ENCODE measurements around the gene ZDHHC7. TPM values are rescaled to one million over a fixed set of nuclear protein-coding genes. Genes with fewer than 3 reads are reported as not detected.

Gene ZDHHC7
- total RNA-seq, 1 experiment from 2014 or later, result 39.9 TPM

GRCh38 chr16:84931506-84931905 lies 79.8 kb downstream of the ZDHHC7 start (continued):
- TF ChIP-seq YY1 (IDR thresholded peaks at IDR 0.05; ENCODE audit: extremely low read depth, insufficient replicate concordance, low read depth, low read length), result no peak

GRCh38 chr16:84931107-84931494 lies 80.2 kb downstream of the ZDHHC7 start:
- H3K79me2 ChIP-seq (ENCODE audit: insufficient read depth, low read length), result no peaks in the 10 kb centered on the region
- H3K27me3 ChIP-seq (ENCODE audit: insufficient read depth, low read length), result no peaks in the 10 kb centered on the region
- no peak overlapping the region for H3K4me2 ChIP-seq (ENCODE audit: low read length)
- H3K9me2 ChIP-seq (ENCODE audit: insufficient read depth), result no peaks in the 10 kb centered on the region
- no TSS peak for BruUV-seq (replicated peaks)
- DNase-seq (ENCODE audit: low read depth, low spot score), result no peak
- H3K27ac ChIP-seq (ENCODE audit: low read depth, low read length), result no peak overlapping the region
- no peak for TF ChIP-seq CEBPB (IDR thresholded peaks at IDR 0.05; ENCODE audit: low read depth)
- no peak for TF ChIP-seq FOSL1 (IDR thresholded peaks at IDR 0.05; ENCODE audit: low read depth)
- TF ChIP-seq, protein P1, sequence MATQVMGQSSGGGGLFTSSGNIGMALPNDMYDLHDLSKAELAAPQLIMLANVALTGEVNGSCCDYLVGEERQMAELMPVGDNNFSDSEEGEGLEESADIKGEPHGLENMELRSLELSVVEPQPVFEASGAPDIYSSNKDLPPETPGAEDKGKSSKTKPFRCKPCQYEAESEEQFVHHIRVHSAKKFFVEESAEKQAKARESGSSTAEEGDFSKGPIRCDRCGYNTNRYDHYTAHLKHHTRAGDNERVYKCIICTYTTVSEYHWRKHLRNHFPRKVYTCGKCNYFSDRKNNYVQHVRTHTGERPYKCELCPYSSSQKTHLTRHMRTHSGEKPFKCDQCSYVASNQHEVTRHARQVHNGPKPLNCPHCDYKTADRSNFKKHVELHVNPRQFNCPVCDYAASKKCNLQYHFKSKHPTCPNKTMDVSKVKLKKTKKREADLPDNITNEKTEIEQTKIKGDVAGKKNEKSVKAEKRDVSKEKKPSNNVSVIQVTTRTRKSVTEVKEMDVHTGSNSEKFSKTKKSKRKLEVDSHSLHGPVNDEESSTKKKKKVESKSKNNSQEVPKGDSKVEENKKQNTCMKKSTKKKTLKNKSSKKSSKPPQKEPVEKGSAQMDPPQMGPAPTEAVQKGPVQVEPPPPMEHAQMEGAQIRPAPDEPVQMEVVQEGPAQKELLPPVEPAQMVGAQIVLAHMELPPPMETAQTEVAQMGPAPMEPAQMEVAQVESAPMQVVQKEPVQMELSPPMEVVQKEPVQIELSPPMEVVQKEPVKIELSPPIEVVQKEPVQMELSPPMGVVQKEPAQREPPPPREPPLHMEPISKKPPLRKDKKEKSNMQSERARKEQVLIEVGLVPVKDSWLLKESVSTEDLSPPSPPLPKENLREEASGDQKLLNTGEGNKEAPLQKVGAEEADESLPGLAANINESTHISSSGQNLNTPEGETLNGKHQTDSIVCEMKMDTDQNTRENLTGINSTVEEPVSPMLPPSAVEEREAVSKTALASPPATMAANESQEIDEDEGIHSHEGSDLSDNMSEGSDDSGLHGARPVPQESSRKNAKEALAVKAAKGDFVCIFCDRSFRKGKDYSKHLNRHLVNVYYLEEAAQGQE (IDR thresholded peaks at IDR 0.05; ENCODE audit: low read depth), result no peak
- TF ChIP-seq ZNF274 (IDR thresholded peaks at IDR 0.05; ENCODE audit: low read depth, low read length), result no peak
- no peak for TF ChIP-seq CBX3 (IDR thresholded peaks at IDR 0.05; ENCODE audit: low read depth)
- no peak for TF ChIP-seq TCF7L2 (IDR thresholded peaks at IDR 0.05; ENCODE audit: borderline replicate concordance, extremely low read depth, insufficient read depth, insufficient read length)
- no peak for TF ChIP-seq POLR2A (IDR thresholded peaks at IDR 0.05; ENCODE audit: borderline replicate concordance, extremely low read depth, insufficient read depth, insufficient read length)
- no peak for TF ChIP-seq ZBTB33 (IDR thresholded peaks at IDR 0.05; ENCODE audit: extremely low read depth, insufficient replicate concordance, low read length)
- TF ChIP-seq ZFX (IDR thresholded peaks at IDR 0.05), result no peak
- TF ChIP-seq MAX (IDR thresholded peaks at IDR 0.05), result no peak
- no peak for TF ChIP-seq EGR1 (IDR thresholded peaks at IDR 0.05; ENCODE audit: low read depth)
- no peak for TF ChIP-seq EZH2phosphoT487 (IDR thresholded peaks at IDR 0.05; ENCODE audit: borderline replicate concordance)
- no peak for TF ChIP-seq SIN3A (IDR thresholded peaks at IDR 0.05; ENCODE audit: low read depth)
- TF ChIP-seq ELF1 (IDR thresholded peaks at IDR 0.05; ENCODE audit: borderline replicate concordance, low read depth), result no peak
- no peak for TF ChIP-seq SP1 (IDR thresholded peaks at IDR 0.05; ENCODE audit: low read depth)
- no peak for TF ChIP-seq CTCF (IDR thresholded peaks at IDR 0.05 in 2 of 3, conservative IDR thresholded peaks at IDR 0.05 in 1 of 3; ENCODE audit: borderline replicate concordance in 1 of 3, insufficient read depth in 1 of 3, low read depth in 2 of 3, low read length in 2 of 3)
- POLR2A ChIA-PET, result no interaction called here
- no peaks in the 10 kb centered on the region for H3K9me3 ChIP-seq (ENCODE audit: control insufficient read depth in 1 of 2, insufficient read depth in 1 of 2, low read depth in 1 of 2, low read length in 2 of 2)
- H3K4me1 ChIP-seq (ENCODE audit: control insufficient read depth in 1 of 2, insufficient read depth in 2 of 2, low read length in 2 of 2), result peaks cover 0 to 8% of the 10 kb centered on the region in 2 experiments; a peak in 1 of 4 replicates
- H2AFZ ChIP-seq (ENCODE audit: low read depth, low read length, poor library complexity, severe bottlenecking), result no peak overlapping the region
- intact Hi-C loops (cut with micrococcal nuclease), result loop anchor here (10.0 kb wide), 1 partner anchor 304 kb away; no protein-coding TSS in a partner anchor
- RAD21 ChIA-PET (ENCODE audit: low non-redundant PET in 1 of 2, low total read pairs in 2 of 2, uncharacterized antibody in 2 of 2, unreplicated experiment in 2 of 2), result no interaction called here
- H4K20me1 ChIP-seq (ENCODE audit: insufficient read depth), result no peaks in the 10 kb centered on the region
- H3K4me3 ChIP-seq (replicated peaks in 1 of 2; ENCODE audit: low read depth in 1 of 2, low read length in 2 of 2), result no peak overlapping the region
- CTCF ChIA-PET, result interaction anchor here (1.4 kb wide), 1 partner anchor 21 kb away, joined by 6 read pairs; no protein-coding TSS in a partner anchor
- H3K9ac ChIP-seq (ENCODE audit: low read length), result no peak overlapping the region
- no peak for ATAC-seq
- H3K36me3 ChIP-seq (ENCODE audit: control insufficient read depth in 1 of 2, insufficient read depth in 2 of 2, low read length in 2 of 2), result no peaks in the 10 kb centered on the region
